ENCODE data around the gene SPAG5. TPM values are rescaled to one million over a fixed set of nuclear protein-coding genes. Genes with fewer than 3 reads are reported as not detected.
A peak's percentile ranks its signal among the peaks of the same experiment; 100 is the strongest.

The SPAG5 gene
- total RNA-seq, 4 donors from 2014 or later = 10.0 to 28.3 (median 16.2) TPM

- Histone ChIP-seq H3K27me3 (no peaks in the 10 kb centered on the region), H3K4me3 (no peak overlapping the region), H3K27ac (no peak overlapping the region), H3K4me1 (peaks cover 12 to 48% (median 13%) of the 10 kb centered on the region in 3 donors), H3K9me3 (no peaks in the 10 kb centered on the region), H3K36me3 (peaks cover 6 to 61% (median 26%) of the 10 kb centered on the region in 3 donors)
- TF ChIP-seq POLR2A (IDR thresholded peaks at IDR 0.05) = no peak
- TF ChIP-seq CTCF (IDR thresholded peaks at IDR 0.05) = peak in 1 of 6 experiments; percentile 8
- intact Hi-C loops (cut with DNase I) = no loop called here
- DNase-seq = no peak
- WGBS, 2 donors = 85% methylated on average over 6 of the region's 6 CpGs; no CpG with 5 or more reads in 1 of the 2 donors
These were observed 44.3 kb downstream of the SPAG5 start for GRCh38 chr17:28554565-28554964.

GRCh38 chr17:28553000-28553505 lies 45.8 kb downstream of the SPAG5 start:
- Histone ChIP-seq H3K27ac (no peak overlapping the region), H3K9me3 (no peaks in the 10 kb centered on the region), H3K27me3 (no peaks in the 10 kb centered on the region), H3K36me3 (peaks cover 6 to 46% (median 26%) of the 10 kb centered on the region in 3 donors), H3K4me3 (peak overlapping the region in 3 of 4 donors; percentile 65 to 86 (median 85)), H3K4me1 (peaks cover 12 to 63% (median 13%) of the 10 kb centered on the region in 3 donors)
- TF ChIP-seq CTCF (IDR thresholded peaks at IDR 0.05) (no peak), POLR2A (IDR thresholded peaks at IDR 0.05) (no peak)
- DNase-seq = no peak
- 87 to 90% methylated on average over 4 to 5 of the region's 5 CpGs for WGBS, 2 donors
- intact Hi-C loops (cut with DNase I) = no loop called here

- DNase-seq = no peak
- peaks cover 6 to 45% (median 25%) of the 10 kb centered on the region in 3 donors for H3K36me3 ChIP-seq
- peak within 1 kb of the TSS; percentile 56 to 86 (median 75) for H3K4me3 ChIP-seq
- peak within 1 kb of the TSS; percentile 65 to 82 (median 72) for H3K27ac ChIP-seq
- peaks cover 12 to 66% (median 13%) of the 10 kb centered on the region in 3 donors for H3K4me1 ChIP-seq
- TF ChIP-seq CTCF (IDR thresholded peaks at IDR 0.05) (no peak), POLR2A (IDR thresholded peaks at IDR 0.05) (peak in 2 of 4 donors; percentile 50 to 81)
- intact Hi-C loops (cut with DNase I) = no loop called here
- H3K27me3 ChIP-seq = no peaks in the 10 kb centered on the region
- H3K9me3 ChIP-seq = no peaks in the 10 kb centered on the region
- 3 to 8% methylated on average over 9 to 13 of the region's 67 CpGs for WGBS, 2 donors
These were observed 46.4 kb downstream of the SPAG5 start, which contains the start of gene UNC119 for GRCh38 chr17:28552176-28552999. Gene UNC119 (minus strand): TSS chr17:28552624. CDS start chr17:28552557, 67 bp downstream.

- TF ChIP-seq POLR2A (IDR thresholded peaks at IDR 0.05) (no peak), CTCF (IDR thresholded peaks at IDR 0.05) (no peak)
- Histone ChIP-seq H3K9me3 (no peaks in the 10 kb centered on the region), H3K27ac (peak overlapping the region; percentile 65 to 82 (median 72)), H3K4me1 (peaks cover 12 to 66% (median 13%) of the 10 kb centered on the region in 3 donors), H3K27me3 (no peaks in the 10 kb centered on the region), H3K36me3 (peaks cover 6 to 45% (median 21%) of the 10 kb centered on the region in 3 donors), H3K4me3 (peak overlapping the region; percentile 56 to 86 (median 75))
- intact Hi-C loops (cut with DNase I) = no loop called here
- WGBS, 2 donors = 14 to 23% methylated on average over 7 to 8 of the region's 10 CpGs
- DNase-seq = no peak
These were observed 47.2 kb downstream of the SPAG5 start for GRCh38 chr17:28551421-28552175.

Measured in esophagus squamous epithelium (tissue), 5 donors.